Lung (tissue), 12 donors: ENCODE data around the gene IDH3G. TPM values are rescaled to one million over a fixed set of nuclear protein-coding genes. Genes with fewer than 3 reads are reported as not detected.

Source experiments
- ATAC-seq: fragments of 200-7000 bp; cut with Tn5 transposase; one replicate; pipeline ENCODE4 v1.9.1; 2020; ENCODE audit warnings: moderate number of reproducible peaks; ENCODE audit not compliant: insufficient read depth, low FRiP score
- DNase-seq, 3 donors: peaks; one replicate each; pipeline ENCODE4 v3.0.0-alpha.2; 2013 to 2017
- H3K27ac ChIP-seq, 2 donors: one replicate each; pipeline ENCODE4 v1.5.1; 2013; ENCODE audit warnings: mild to moderate bottlenecking in 2 of 2, moderate library complexity in 2 of 2, control low read depth in 1 of 2, inconsistent platforms in 1 of 2, low read depth in 1 of 2, low read length in 1 of 2
- H3K27me3 ChIP-seq, 3 donors: one replicate each; pipeline ENCODE4 v1.5.1; 2013; ENCODE audit warnings: low read length in 2 of 3; ENCODE audit not compliant: control insufficient read depth in 3 of 3, insufficient read depth in 3 of 3
- H3K36me3 ChIP-seq, 4 donors: one replicate each; pipeline ENCODE4 v1.5.1; 2013; ENCODE audit warnings: low read length in 4 of 4, mild to moderate bottlenecking in 1 of 4, moderate library complexity in 1 of 4; ENCODE audit not compliant: control insufficient read depth in 4 of 4, insufficient read depth in 4 of 4
- H3K4me1 ChIP-seq, 5 donors: one replicate each; pipeline ENCODE4 v1.5.1; 2013; ENCODE audit warnings: low read length in 5 of 5, mild to moderate bottlenecking in 2 of 5, moderate library complexity in 1 of 5; ENCODE audit not compliant: control insufficient read depth in 5 of 5, insufficient read depth in 5 of 5
- H3K4me3 ChIP-seq: one replicate; pipeline ENCODE4 v1.5.1; 2013; ENCODE audit warnings: mild to moderate bottlenecking, control low read depth, moderate library complexity
- H3K9ac ChIP-seq, 2 donors: one replicate each; pipeline ENCODE4 v1.5.1; 2013; ENCODE audit warnings: low read length in 2 of 2, control low read depth in 1 of 2; ENCODE audit not compliant: insufficient read depth in 1 of 2
- H3K9me3 ChIP-seq, 4 donors: one replicate each; pipeline ENCODE4 v1.5.1; 2013; ENCODE audit warnings: low read length in 3 of 4, mild to moderate bottlenecking in 1 of 4, moderate library complexity in 1 of 4; ENCODE audit not compliant: control insufficient read depth in 4 of 4, insufficient read depth in 3 of 4
- CTCF ChIP-seq: IDR thresholded peaks from 2 replicates; pipeline ENCODE4 v1.5.1; 2012; ENCODE audit warnings: mild to moderate bottlenecking; ENCODE audit errors: control extremely low read depth, extremely low read depth
- WGBS, 2 donors: extraction: QIAGEN DNeasy Blood & Tissue Kit; methylation state at CpG; one replicate each; pipeline ENCODE4 v1.1.7; 2013; 5-methylcytosine and 5-hydroxymethylcytosine counted together
- polyA plus RNA-seq, 2 donors: library from polyadenylated mRNA; stranded (reverse); fragments of 200-250 nt; gene quantifications; one replicate each; pipeline ENCODE4 v1.2.1, GENCODE V29; 2013
- total RNA-seq, 2 donors: library from RNA; depleted of rRNA in 1 of 2; stranded (reverse); fragments of >200 nt in 1 of 2; gene quantifications; one replicate each; pipeline ENCODE4 v1.2.1, GENCODE V29; 2014 to 2021
- donor health status: control.
- donor health status: control.
- donor health status: Bipolar disorder and iron deficiency.
- donor health status: healthy.
- donor health status: DM: yes; HTN: yes; CAD: no.

IDH3G gene
- total and polyA plus RNA-seq, 4 donors, result 30.4 to 65.5 (median 54.7) TPM

- no peak for TF ChIP-seq CTCF
- H3K36me3 ChIP-seq, result no peaks in the 10 kb centered on the region
- ATAC-seq (no peak), DNase-seq (no peak)
- no peak overlapping the region for H3K27ac ChIP-seq
- H3K9me3 ChIP-seq, result peaks cover 0 to 32% (median 0%) of the 10 kb centered on the region in 4 donors
- H3K9ac ChIP-seq, result no peak overlapping the region
- 47 to 64% methylated on average over 17 to 23 of the region's 23 CpGs for WGBS, 2 donors
- no peak overlapping the region for H3K4me3 ChIP-seq
- peaks cover 0 to 9% (median 0%) of the 10 kb centered on the region in 5 donors for H3K4me1 ChIP-seq
- peaks cover 6 to 18% (median 13%) of the 10 kb centered on the region in 3 donors for H3K27me3 ChIP-seq
These were observed 37.4 kb upstream of the IDH3G start for GRCh38 chrX:153831429-153832150.

- WGBS, 2 donors, result 13 to 22% methylated on average over 9 to 102 of the region's 102 CpGs
- ATAC-seq (no peak), DNase-seq (peak in 1 of 3 donors; percentile 26)
- Histone ChIP-seq H3K27ac (no peak overlapping the region), H3K9ac (no peak overlapping the region), H3K27me3 (peaks cover 6 to 15% (median 13%) of the 10 kb centered on the region in 3 donors), H3K36me3 (no peaks in the 10 kb centered on the region), H3K9me3 (peaks cover 0 to 32% (median 0%) of the 10 kb centered on the region in 4 donors), H3K4me1 (peaks cover 0 to 9% (median 0%) of the 10 kb centered on the region in 5 donors), H3K4me3 (no peak overlapping the region)
- no peak for TF ChIP-seq CTCF
These were observed 36.7 kb upstream of the IDH3G start for GRCh38 chrX:153830640-153831428.

- Histone ChIP-seq H3K9me3 (peaks cover 0 to 32% (median 0%) of the 10 kb centered on the region in 4 donors), H3K36me3 (no peaks in the 10 kb centered on the region), H3K27me3 (peaks cover 6 to 18% (median 15%) of the 10 kb centered on the region in 3 donors), H3K4me1 (peaks cover 0 to 9% (median 0%) of the 10 kb centered on the region in 5 donors), H3K4me3 (no peak within 1 kb of the TSS), H3K9ac (no peak within 1 kb of the TSS), H3K27ac (no peak within 1 kb of the TSS)
- WGBS, 2 donors, result 1 to 20% methylated on average over 15 to 97 of the region's 97 CpGs
- no peak for DNase-seq
- ATAC-seq, result no peak
- no peak for TF ChIP-seq CTCF
These were observed 35.8 kb upstream of the IDH3G start, which contains the start of gene PDZD4 for GRCh38 chrX:153829799-153830639. Gene PDZD4 (minus strand): TSS chrX:153830544. CDS start chrX:153830298, 246 bp downstream.
